RWPE1 (cell line): Measurements from ENCODE around the gene ADCY2.

Source experiments
- CTCF ChIA-PET: fragments of 350-600 bp; sonication (Branson Sonifier 250); formaldehyde crosslinking; extraction: SDS; loops from one replicate; lab custom pipeline; 2021; lab: Yijun Ruan, JAX
- POLR2A ChIA-PET: fragments of 400-600 bp; formaldehyde crosslinking; extraction: SDS; loops from one replicate; lab custom pipeline; 2020; ENCODE audit warnings: antibody characterized with exemption; ENCODE audit not compliant: low non-redundant PET; lab: Yijun Ruan, JAX
- DNase-seq: peaks from one replicate; pipeline ENCODE4 v3.0.0; 2012; ENCODE audit warnings: low spot score
- H3K27ac ChIP-seq: fragments of 450-650 bp; 2 replicates; pipeline ENCODE4 v1.5.1; 2017
- TF ChIP-seq, protein P1 (sequence below): fragments of 450-650 bp; conservative IDR thresholded peaks from 2 replicates; pipeline ENCODE4 v1.5.1; 2017; ENCODE audit warnings: low read depth, mild to moderate bottlenecking

The ADCY2 gene

DNA sequence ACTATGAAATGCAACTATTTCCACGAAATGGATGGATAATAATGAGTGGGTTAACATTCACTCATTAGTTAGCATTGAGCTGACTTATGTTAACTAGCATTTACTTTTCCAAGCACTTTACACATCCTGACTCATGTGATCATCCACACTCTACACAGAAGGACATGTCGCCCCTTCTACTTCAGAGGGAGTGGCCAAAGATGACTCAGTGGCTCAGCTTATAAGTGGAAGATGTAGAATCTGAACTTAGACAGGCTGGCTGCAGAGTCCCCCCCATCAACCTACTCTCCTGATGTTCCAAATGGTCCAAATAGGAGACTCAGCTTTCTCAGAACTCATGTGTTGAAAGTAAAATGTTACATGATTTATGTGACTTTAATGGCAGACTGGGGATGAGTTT lies 146.0 kb downstream of the ADCY2 start:
- CTCF ChIA-PET = interaction anchor here (0.6 kb wide), 1 partner anchor 591 kb away, joined by 3 read pairs; no protein-coding TSS in a partner anchor
- no peak overlapping the region for H3K27ac ChIP-seq

DNA sequence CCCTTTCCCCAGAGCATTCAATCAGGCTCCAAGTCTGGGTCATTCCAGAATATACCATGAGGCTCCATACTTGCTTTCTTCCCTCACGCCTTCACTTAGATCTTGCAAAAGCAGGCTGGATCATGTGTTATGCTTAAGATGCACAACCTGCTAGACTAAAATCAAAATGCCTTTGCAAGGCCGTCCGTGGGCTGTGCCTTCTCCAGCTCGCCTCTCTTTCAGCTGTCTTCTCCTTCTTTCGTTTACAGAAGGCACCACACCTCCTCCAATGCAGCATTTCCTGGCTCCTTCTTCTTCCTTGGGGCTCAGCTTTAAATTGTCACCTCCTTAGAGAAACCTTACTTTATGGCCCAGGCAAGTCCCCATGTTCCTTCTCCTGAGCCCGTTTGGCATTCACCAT lies 150.6 kb downstream of the ADCY2 start:
- CTCF ChIA-PET = no interaction called here
- TF ChIP-seq, protein P1, sequence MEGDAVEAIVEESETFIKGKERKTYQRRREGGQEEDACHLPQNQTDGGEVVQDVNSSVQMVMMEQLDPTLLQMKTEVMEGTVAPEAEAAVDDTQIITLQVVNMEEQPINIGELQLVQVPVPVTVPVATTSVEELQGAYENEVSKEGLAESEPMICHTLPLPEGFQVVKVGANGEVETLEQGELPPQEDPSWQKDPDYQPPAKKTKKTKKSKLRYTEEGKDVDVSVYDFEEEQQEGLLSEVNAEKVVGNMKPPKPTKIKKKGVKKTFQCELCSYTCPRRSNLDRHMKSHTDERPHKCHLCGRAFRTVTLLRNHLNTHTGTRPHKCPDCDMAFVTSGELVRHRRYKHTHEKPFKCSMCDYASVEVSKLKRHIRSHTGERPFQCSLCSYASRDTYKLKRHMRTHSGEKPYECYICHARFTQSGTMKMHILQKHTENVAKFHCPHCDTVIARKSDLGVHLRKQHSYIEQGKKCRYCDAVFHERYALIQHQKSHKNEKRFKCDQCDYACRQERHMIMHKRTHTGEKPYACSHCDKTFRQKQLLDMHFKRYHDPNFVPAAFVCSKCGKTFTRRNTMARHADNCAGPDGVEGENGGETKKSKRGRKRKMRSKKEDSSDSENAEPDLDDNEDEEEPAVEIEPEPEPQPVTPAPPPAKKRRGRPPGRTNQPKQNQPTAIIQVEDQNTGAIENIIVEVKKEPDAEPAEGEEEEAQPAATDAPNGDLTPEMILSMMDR = no peak
- no peak for DNase-seq
- H3K27ac ChIP-seq = no peak overlapping the region
- POLR2A ChIA-PET = no interaction called here

More for the DNA sequence above, 146.0 kb downstream of the ADCY2 start:
- TF ChIP-seq, protein P1 = no peak
- no peak for DNase-seq
- POLR2A ChIA-PET = no interaction called here

DNA sequence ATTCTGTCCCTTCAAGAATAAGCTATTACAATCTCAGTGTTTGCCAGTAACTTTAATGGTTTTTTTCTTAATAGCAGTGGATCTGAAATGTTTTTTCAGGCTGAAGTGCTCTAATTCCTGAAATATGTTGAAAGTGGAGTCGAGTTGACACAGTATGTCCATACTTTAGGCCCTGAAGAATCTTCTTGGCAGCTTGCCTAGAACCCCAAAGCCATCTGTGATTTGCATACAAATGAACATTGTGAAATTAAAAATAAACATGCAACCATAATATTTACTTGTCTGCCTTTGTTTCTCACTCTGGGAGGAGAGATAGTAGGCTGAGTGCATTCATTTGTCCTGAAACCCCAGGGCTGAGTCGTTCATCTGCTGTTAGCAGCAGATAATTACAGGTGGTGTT lies 152.7 kb downstream of the ADCY2 start:
- H3K27ac ChIP-seq = no peak overlapping the region
- DNase-seq = no peak
- ChIA-PET POLR2A (no interaction called here), CTCF (no interaction called here)
- TF ChIP-seq, protein P1 = no peak

DNA sequence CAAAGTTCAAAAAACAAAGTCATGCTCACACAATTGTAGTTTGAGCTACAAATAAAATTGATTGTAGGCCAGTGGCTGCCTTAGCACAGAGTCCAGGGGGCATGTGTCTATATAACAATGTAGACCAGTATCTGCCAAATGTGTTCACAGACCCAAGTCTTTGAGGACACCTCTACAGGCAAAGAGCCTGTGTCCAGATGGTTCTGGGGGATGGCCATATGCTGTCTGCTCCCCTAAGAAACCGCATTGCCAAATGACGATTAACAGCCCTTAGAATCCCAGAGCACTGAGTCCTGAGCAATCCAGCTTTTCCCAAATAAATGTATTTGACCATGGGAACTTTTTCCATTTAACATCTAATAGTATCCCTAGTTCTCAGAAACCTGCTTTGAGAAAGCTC lies 169.6 kb downstream of the ADCY2 start:
- no peak for DNase-seq
- POLR2A ChIA-PET = no interaction called here

DNA sequence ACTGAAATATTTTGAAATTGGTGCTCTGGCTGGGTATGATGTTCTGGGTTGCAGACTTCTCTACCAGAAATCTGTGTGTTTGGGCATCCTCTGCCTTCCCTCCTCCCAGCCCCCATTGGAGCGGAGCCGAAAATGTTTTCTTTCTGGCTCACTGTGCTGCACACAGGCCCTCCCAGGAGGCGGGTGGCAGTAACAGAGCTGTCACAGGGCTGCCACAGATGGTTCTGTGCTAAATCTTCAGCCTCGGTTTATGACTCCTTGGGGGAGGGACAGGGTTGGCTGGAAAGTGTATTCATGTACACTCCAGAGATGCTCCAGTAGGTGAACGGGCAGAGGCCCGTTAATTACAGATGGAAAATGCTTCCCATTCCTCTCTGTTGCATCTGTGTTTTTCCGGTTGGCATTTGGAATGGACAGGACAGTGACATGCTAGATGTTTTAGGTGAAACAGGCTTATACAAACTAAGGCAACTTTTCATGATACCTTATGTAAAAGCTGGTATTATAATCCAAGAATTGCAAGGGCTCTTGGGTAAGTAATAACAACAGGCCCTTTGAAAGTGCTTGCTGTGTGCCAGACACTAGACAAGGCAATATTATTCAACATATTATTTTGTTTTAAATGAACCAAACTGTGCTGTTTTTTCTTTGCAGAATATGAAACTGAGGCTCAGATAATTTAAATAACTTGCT lies 180.2 kb downstream of the ADCY2 start:
- TF ChIP-seq, protein P1 = no peak
- H3K27ac ChIP-seq = no peak overlapping the region
- ChIA-PET POLR2A (no interaction called here), CTCF (no interaction called here)
- DNase-seq = no peak

More for the DNA sequence above, 169.6 kb downstream of the ADCY2 start:
- CTCF ChIA-PET = no interaction called here
- TF ChIP-seq, protein P1 = no peak
- H3K27ac ChIP-seq = no peak overlapping the region

- POLR2A ChIA-PET = no interaction called here
- no peak overlapping the region for H3K27ac ChIP-seq
Measured at GRCh38 chr5:7577381-7577780, 181.4 kb downstream of the ADCY2 start.

More at GRCh38 chr5:7577381-7577780, 181.4 kb downstream of the ADCY2 start:
- no peak for DNase-seq
- TF ChIP-seq, protein P1 = no peak
- CTCF ChIA-PET = no interaction called here
